ENCODE data around the gene BTN1A1. TPM values are rescaled to one million over a fixed set of nuclear protein-coding genes. Genes with fewer than 3 reads are reported as not detected.

Gene BTN1A1
- total RNA-seq, 1 experiment from 2014 or later, result not detected

- no peak overlapping the region for H3K27ac ChIP-seq
- no peaks in the 10 kb centered on the region for H3K27me3 ChIP-seq (replicated peaks)
- H3K36me3 ChIP-seq, result peaks cover 49% of the 10 kb centered on the region
- no peaks in the 10 kb centered on the region for H3K9me3 ChIP-seq (replicated peaks)
- H3K4me3 ChIP-seq, result no peak overlapping the region
- DNase-seq (ENCODE audit: low read depth in 1 of 2, low spot score in 2 of 2), result no peak
- H3K4me1 ChIP-seq (replicated peaks), result peaks cover 21% of the 10 kb centered on the region
Measured at GRCh38 chr6:26470643-26471042, 29.5 kb upstream of the BTN1A1 start.

- Histone ChIP-seq H3K9me3 (replicated peaks) (no peaks in the 10 kb centered on the region), H3K27me3 (replicated peaks) (no peaks in the 10 kb centered on the region), H3K27ac (no peak overlapping the region), H3K4me1 (replicated peaks) (peaks cover 33% of the 10 kb centered on the region), H3K36me3 (peaks cover 36% of the 10 kb centered on the region), H3K4me3 (no peak overlapping the region)
- DNase-seq (ENCODE audit: low read depth in 1 of 2, low spot score in 2 of 2), result no peak
Measured at GRCh38 chr6:26471970-26472369, 28.1 kb upstream of the BTN1A1 start.

- no peak for DNase-seq (ENCODE audit: low read depth in 1 of 2, low spot score in 2 of 2)
- Histone ChIP-seq H3K9me3 (replicated peaks) (no peaks in the 10 kb centered on the region), H3K27ac (peak overlapping the region; percentile 92), H3K36me3 (peaks cover 28% of the 10 kb centered on the region), H3K4me1 (replicated peaks) (peaks cover 33% of the 10 kb centered on the region), H3K27me3 (replicated peaks) (no peaks in the 10 kb centered on the region), H3K4me3 (no peak overlapping the region)
Measured at GRCh38 chr6:26472549-26473290, 27.4 kb upstream of the BTN1A1 start.

GRCh38 chr6:26473429-26473757 lies 26.7 kb upstream of the BTN1A1 start:
- Histone ChIP-seq H3K9me3 (replicated peaks) (no peaks in the 10 kb centered on the region), H3K4me3 (peak overlapping the region; percentile 34), H3K27me3 (replicated peaks) (no peaks in the 10 kb centered on the region), H3K27ac (peak overlapping the region; percentile 92), H3K4me1 (replicated peaks) (peaks cover 33% of the 10 kb centered on the region), H3K36me3 (peaks cover 21% of the 10 kb centered on the region)
- no peak for DNase-seq (ENCODE audit: low read depth in 1 of 2, low spot score in 2 of 2)

GRCh38 chr6:26473758-26474438 lies 26.2 kb upstream of the BTN1A1 start:
- peak; percentile 88 to 98 for DNase-seq (ENCODE audit: low read depth in 1 of 2, low spot score in 2 of 2)
- Histone ChIP-seq H3K27me3 (replicated peaks) (no peaks in the 10 kb centered on the region), H3K36me3 (peaks cover 16% of the 10 kb centered on the region), H3K9me3 (replicated peaks) (no peaks in the 10 kb centered on the region), H3K4me1 (replicated peaks) (peaks cover 33% of the 10 kb centered on the region), H3K27ac (peak overlapping the region; percentile 92), H3K4me3 (peak overlapping the region; percentile 34)

- Histone ChIP-seq H3K36me3 (peaks cover 11% of the 10 kb centered on the region), H3K4me1 (replicated peaks) (peaks cover 33% of the 10 kb centered on the region), H3K27me3 (replicated peaks) (no peaks in the 10 kb centered on the region), H3K27ac (peak overlapping the region; percentile 92), H3K4me3 (peak overlapping the region; percentile 34), H3K9me3 (replicated peaks) (no peaks in the 10 kb centered on the region)
- DNase-seq (ENCODE audit: low read depth in 1 of 2, low spot score in 2 of 2), result no peak
Measured at GRCh38 chr6:26474439-26474881, 25.6 kb upstream of the BTN1A1 start.

GRCh38 chr6:26475823-26476729 lies 24.0 kb upstream of the BTN1A1 start:
- H3K36me3 ChIP-seq, result no peaks in the 10 kb centered on the region
- no peak overlapping the region for H3K4me3 ChIP-seq
- DNase-seq (ENCODE audit: low read depth in 1 of 2, low spot score in 2 of 2), result peak in 1 of 2 experiments; percentile 68
- H3K27me3 ChIP-seq (replicated peaks), result no peaks in the 10 kb centered on the region
- H3K9me3 ChIP-seq (replicated peaks), result 0 out of 2 replicates have a peak, but pooled peaks cover under 1% of the 10 kb centered on the region
- peaks cover 33% of the 10 kb centered on the region for H3K4me1 ChIP-seq (replicated peaks)
- peak overlapping the region; percentile 92 for H3K27ac ChIP-seq

GRCh38 chr6:26476896-26477295 lies 23.2 kb upstream of the BTN1A1 start:
- 0 out of 2 replicates have a peak, but pooled peaks cover 3% of the 10 kb centered on the region for H3K9me3 ChIP-seq (replicated peaks)
- H3K4me1 ChIP-seq (replicated peaks), result peaks cover 33% of the 10 kb centered on the region
- no peaks in the 10 kb centered on the region for H3K27me3 ChIP-seq (replicated peaks)
- H3K36me3 ChIP-seq, result no peaks in the 10 kb centered on the region
- no peak overlapping the region for H3K4me3 ChIP-seq
- no peak overlapping the region; the same call in 1 of the 2 replicates for H3K27ac ChIP-seq
- no peak for DNase-seq (ENCODE audit: low read depth in 1 of 2, low spot score in 2 of 2)

- DNase-seq (ENCODE audit: low read depth in 1 of 2, low spot score in 2 of 2), result no peak
- Histone ChIP-seq H3K27ac (no peak overlapping the region), H3K27me3 (replicated peaks) (no peaks in the 10 kb centered on the region), H3K4me3 (no peak overlapping the region), H3K36me3 (no peaks in the 10 kb centered on the region), H3K4me1 (replicated peaks) (peaks cover 33% of the 10 kb centered on the region), H3K9me3 (replicated peaks) (0 out of 2 replicates have a peak, but pooled peaks cover 3% of the 10 kb centered on the region)
Measured at GRCh38 chr6:26477426-26477825, 22.7 kb upstream of the BTN1A1 start.

GRCh38 chr6:26478100-26478984 lies 21.8 kb upstream of the BTN1A1 start:
- no peak for DNase-seq (ENCODE audit: low read depth in 1 of 2, low spot score in 2 of 2)

GRCh38 chr6:26478985-26479278 lies 21.2 kb upstream of the BTN1A1 start:
- Histone ChIP-seq H3K27ac (no peak overlapping the region), H3K36me3 (no peaks in the 10 kb centered on the region), H3K4me1 (replicated peaks) (peaks cover 27% of the 10 kb centered on the region), H3K4me3 (no peak overlapping the region), H3K9me3 (replicated peaks) (0 out of 2 replicates have a peak, but pooled peaks cover 3% of the 10 kb centered on the region), H3K27me3 (replicated peaks) (no peaks in the 10 kb centered on the region)
- no peak for DNase-seq (ENCODE audit: low read depth in 1 of 2, low spot score in 2 of 2)

More at GRCh38 chr6:26478100-26478984, 21.8 kb upstream of the BTN1A1 start:
- H3K9me3 ChIP-seq (replicated peaks), result 0 out of 2 replicates have a peak, but pooled peaks cover 3% of the 10 kb centered on the region
- H3K4me1 ChIP-seq (replicated peaks), result peaks cover 27% of the 10 kb centered on the region
- H3K27me3 ChIP-seq (replicated peaks), result no peaks in the 10 kb centered on the region
- no peaks in the 10 kb centered on the region for H3K36me3 ChIP-seq
- H3K27ac ChIP-seq, result no peak overlapping the region
- no peak overlapping the region for H3K4me3 ChIP-seq

GRCh38 chr6:26482338-26482737 lies 17.8 kb upstream of the BTN1A1 start:
- Histone ChIP-seq H3K36me3 (no peaks in the 10 kb centered on the region), H3K27me3 (replicated peaks) (no peaks in the 10 kb centered on the region), H3K4me3 (no peak overlapping the region), H3K27ac (no peak overlapping the region), H3K9me3 (replicated peaks) (0 out of 2 replicates have a peak, but pooled peaks cover 3% of the 10 kb centered on the region), H3K4me1 (replicated peaks) (no peaks in the 10 kb centered on the region)
- no peak for DNase-seq (ENCODE audit: low read depth in 1 of 2, low spot score in 2 of 2)

- Histone ChIP-seq H3K4me1 (replicated peaks) (no peaks in the 10 kb centered on the region), H3K9me3 (replicated peaks) (0 out of 2 replicates have a peak, but pooled peaks cover 3% of the 10 kb centered on the region), H3K27ac (no peak overlapping the region), H3K4me3 (no peak overlapping the region), H3K27me3 (replicated peaks) (no peaks in the 10 kb centered on the region), H3K36me3 (no peaks in the 10 kb centered on the region)
- no peak for DNase-seq (ENCODE audit: low read depth in 1 of 2, low spot score in 2 of 2)
Measured at GRCh38 chr6:26483727-26484126, 16.4 kb upstream of the BTN1A1 start.
